NCI-H1092 treated with DMSO at 0.1 percent for 48 hours (cell line): ENCODE measurements around the gene PRKCSH.
"Not testable (repeated sequence)": the region's sequence is repeated elsewhere in the genome, so short reads cannot be mapped to it uniquely, and the experiment has no call there.

Source experiments
- DNase-seq: peaks from one replicate; lab custom pipeline; 2025; lab: John Stamatoyannopoulos, UW

Gene PRKCSH

GRCh38 chr19:11435057-11435832 is at the start of gene PRKCSH, which contains the start of gene ODAD3:
TSS of gene PRKCSH (plus strand) at chr19:11435635. CDS start at chr19:11436118, 483 bp downstream.
TSS of gene ODAD3 (minus strand) at chr19:11435121. CDS start at chr19:11435016, 105 bp downstream.
- peak; percentile 99 for DNase-seq

- peak; percentile 5 for DNase-seq
These were observed 48.0 kb upstream of the PRKCSH start for GRCh38 chr19:11387162-11388034.

DNA sequence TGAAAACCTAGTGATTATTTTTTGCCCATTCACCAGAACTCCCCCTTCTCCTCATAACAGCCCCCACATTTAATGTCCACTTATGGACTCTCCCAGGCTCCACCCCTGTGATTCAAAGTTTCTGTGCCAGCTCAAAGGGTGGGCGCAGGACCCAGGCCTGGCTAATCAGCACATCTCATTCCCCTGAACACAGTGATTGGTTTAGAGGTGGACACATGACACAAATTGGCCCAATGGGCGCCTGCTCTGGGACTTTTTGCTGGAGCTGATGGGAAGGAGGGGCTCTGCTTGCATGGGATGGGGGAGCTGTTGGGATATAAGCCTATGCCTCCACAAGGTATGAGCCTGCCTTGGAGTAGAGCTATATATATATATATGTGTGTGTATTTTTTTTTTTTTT is 45.1 kb upstream of the PRKCSH start:
- no peak for DNase-seq

GRCh38 chr19:11390933-11391680 is 44.3 kb upstream of the PRKCSH start:
- no peak for DNase-seq

GRCh38 chr19:11397089-11397610 is 38.3 kb upstream of the PRKCSH start:
- no peak for DNase-seq

- no peak for DNase-seq
These were observed 35.8 kb upstream of the PRKCSH start for GRCh38 chr19:11399667-11400066.

DNA sequence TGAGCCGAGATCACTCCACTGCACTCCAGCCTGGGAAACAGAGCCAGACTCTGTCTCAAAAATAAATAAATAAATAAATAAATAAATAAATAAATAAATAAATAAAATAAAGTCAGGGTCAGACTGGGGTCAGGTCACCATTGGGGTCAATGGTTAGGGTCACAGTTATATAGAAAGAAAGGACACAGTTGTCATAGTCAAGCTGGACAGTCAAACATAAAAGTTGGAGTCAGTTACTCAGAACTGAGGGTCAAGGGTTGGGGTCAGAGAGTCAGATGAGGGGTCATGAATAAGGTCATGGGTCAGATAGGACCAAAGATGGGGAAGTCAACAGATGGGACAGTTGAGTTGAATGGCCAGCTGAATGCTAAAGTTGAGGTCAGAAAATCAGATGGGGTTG is 34.6 kb upstream of the PRKCSH start:
- no peak for DNase-seq

DNA sequence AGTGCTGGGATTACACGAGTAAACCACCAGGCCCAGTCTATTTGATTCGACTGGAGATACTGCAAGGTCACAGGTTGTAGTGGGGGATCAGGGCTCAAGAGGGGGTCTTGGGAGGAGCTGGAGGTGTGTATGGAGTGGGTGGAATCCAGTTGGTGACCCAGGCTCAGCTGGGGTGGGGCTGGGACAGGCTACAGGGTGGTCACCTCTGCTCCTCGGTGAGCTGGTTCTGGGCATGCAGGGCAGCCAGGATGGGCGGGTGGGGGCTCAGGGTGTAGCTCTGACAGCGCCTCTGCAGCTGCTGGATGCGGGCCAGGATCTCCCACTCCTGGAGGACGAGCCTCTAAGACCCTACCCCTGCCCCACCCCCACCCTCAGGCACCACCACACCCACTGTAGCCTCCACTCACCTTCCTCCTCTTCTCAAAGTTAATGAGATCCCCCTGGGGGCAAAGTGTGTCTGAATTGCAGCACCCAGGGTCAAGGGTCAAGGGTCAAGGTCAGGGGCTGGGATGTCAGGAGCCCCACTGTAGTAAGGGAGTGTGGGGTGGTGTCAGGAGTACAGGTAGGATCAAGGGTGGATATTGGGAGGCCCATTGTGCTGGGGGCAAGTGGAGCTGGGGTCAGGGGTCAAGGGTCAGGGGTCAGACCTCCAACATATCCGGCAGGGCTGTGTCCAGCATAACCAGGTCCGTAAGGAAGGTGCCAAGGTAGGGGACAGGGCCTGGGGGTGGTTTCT is 33.5 kb upstream of the PRKCSH start:
- DNase-seq, result no peak

DNA sequence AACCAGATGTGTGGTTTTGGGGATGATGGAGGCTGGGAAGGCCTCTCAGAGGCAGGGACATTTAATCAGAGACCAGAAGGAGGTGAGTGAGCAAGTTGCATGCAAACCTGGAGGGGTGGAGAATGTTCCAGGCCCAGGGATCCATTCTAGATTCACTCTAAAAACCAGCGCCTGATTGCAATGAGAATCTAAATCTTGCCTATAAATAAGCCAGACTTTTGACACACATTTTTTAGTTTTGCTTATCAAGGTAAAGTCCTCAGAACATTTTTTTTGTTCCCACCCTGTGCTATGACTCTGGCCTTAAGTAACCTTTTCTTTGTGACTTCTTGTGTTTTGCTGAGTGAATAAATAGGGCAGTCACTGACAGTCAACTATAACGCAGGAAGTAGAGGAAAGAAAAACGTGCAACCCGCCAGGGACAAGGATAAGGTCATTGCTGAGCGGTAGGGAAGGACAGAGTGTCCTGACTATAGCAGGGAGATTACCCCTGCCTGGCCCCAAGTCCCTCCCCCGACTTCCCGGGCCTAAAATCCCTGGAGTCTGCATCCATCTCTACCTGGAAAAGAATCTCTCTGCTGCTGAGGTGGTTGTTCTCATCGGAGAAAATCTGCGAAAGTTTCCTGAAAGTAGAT is 30.7 kb upstream of the PRKCSH start:
- DNase-seq, result no peak

GRCh38 chr19:11405846-11406643 is 29.4 kb upstream of the PRKCSH start:
- no peak for DNase-seq

- DNase-seq, result not testable (repeated sequence)
These were observed 28.7 kb upstream of the PRKCSH start for GRCh38 chr19:11406703-11407236.

DNA sequence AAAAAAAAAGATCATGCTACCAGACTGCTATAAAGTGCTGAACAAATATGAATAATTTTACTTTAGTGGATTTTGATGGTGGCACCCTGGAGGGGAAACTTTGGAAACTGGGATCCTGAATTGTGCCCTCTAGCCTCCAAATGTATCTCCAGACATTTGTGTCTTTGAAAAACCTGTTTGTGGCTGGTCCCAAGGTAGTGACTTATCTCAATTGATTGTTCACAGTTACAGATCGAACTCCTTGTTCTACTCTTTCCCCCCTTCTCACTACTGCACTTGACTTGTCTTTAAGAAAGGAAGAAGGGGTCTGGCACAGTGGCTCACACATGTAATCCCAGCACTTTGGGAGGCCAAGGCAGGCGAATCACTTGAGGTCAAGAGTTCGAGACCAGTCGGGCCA is 26.8 kb upstream of the PRKCSH start:
- no peak for DNase-seq

GRCh38 chr19:11410682-11411081 is 24.8 kb upstream of the PRKCSH start:
- no peak for DNase-seq

DNA sequence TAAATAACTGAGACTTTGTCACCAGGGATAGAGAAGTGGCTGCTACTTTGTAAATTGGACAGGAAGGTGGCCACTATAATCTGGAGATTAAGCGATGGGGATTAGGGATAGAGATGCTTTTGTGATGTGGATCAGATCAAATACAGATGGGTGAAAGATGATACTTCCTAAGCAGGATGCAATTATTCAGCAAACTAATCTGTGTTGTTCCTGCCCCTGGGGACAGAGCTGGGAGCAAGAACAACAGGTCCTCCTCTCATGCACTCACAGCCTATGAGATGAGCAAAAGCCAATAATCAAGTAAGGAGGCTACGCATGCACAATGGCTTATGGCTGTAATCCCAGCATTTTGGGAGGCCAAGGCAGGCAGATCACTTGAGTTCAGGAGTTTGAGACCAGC is 20.9 kb upstream of the PRKCSH start:
- no peak for DNase-seq

- no peak for DNase-seq
These were observed 18.9 kb upstream of the PRKCSH start for GRCh38 chr19:11416346-11417052.

DNA sequence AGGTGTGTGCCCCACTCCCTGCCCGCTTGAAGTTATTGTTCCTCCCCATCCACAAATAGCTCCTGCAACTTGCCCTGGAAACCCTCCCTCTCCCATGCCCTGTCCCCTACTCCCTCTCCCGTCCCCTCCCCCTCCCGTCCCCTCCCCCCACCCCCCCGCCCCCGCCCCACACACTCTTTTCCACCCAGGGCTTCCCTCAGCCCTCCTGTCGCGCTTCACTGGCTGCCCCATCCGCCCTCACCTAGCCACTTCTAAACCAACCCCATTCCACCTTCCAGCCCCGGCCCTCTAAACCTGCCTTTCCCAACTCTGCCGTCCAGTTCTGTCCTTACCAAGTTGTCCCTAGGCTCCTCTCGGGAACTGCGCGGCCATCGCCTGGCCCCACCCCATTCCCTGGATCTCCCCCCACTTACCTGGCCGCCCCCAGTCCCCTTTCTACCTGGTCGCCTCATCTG is 17.3 kb upstream of the PRKCSH start:
- DNase-seq, result no peak

GRCh38 chr19:11418549-11419506 is 16.6 kb upstream of the PRKCSH start, which contains the start of gene RGL3:
TSS of gene RGL3 (minus strand) at chr19:11419314. CDS start at chr19:11419278, 36 bp downstream.
- DNase-seq, result no peak
